Measurements from ENCODE around the gene DCXR. TPM values are rescaled to one million over a fixed set of nuclear protein-coding genes. Genes with fewer than 3 reads are reported as not detected.
A peak's percentile ranks its signal among the peaks of the same experiment; 100 is the strongest.

DCXR gene
- total and polyA plus RNA-seq, 2 donors (not counting 1 experiment from before 2014, with no cell fraction given), result 63.9 to 143 TPM

- WGBS (ENCODE audit: insufficient coverage), result 5% methylated on average over 55 of the region's 55 CpGs
- H3K27ac Mint-ChIP-seq, result no peak overlapping the region
- Histone ChIP-seq H3K9me3 (ENCODE audit: control extremely low read depth in 1 of 3, control insufficient read depth in 2 of 3, insufficient read depth in 1 of 3, low read length in 2 of 3) (no peaks in the 10 kb centered on the region), H3K4me1 (ENCODE audit: control insufficient read depth in 2 of 2, insufficient read depth in 2 of 2, low read length in 2 of 2) (peaks cover 14 to 33% of the 10 kb centered on the region in 2 donors), H3K27me3 (replicated peaks in 1 of 4; ENCODE audit: control extremely low read depth in 1 of 4, control insufficient read depth in 3 of 4, insufficient read depth in 4 of 4, low read length in 3 of 4) (peaks cover 0 to 15% (median 0%) of the 10 kb centered on the region in 4 experiments), H3K9ac (ENCODE audit: low read length) (peak overlapping the region; percentile 80), H2AFZ (ENCODE audit: insufficient read depth, low read depth, low read length, poor library complexity, severe bottlenecking) (peak overlapping the region; percentile 88), H3K27ac (ENCODE audit: low read length in 2 of 2) (no peak overlapping the region), H3K79me2 (ENCODE audit: control insufficient read depth, insufficient read depth, low read length) (peaks cover 23% of the 10 kb centered on the region), H3K36me3 (replicated peaks in 1 of 2; ENCODE audit: control extremely low read depth in 1 of 2, control insufficient read depth in 1 of 2, extremely low read depth in 1 of 2, insufficient read depth in 2 of 2, low read length in 1 of 2) (no peaks in the 10 kb centered on the region), H3K4me3 (ENCODE audit: control extremely low read depth in 1 of 5, extremely low read depth in 1 of 5, insufficient read depth in 1 of 5, low read depth in 2 of 5, low read length in 4 of 5) (peak overlapping the region; percentile 21 to 85 (median 73)), H3K4me2 (replicated peaks; ENCODE audit: low read depth, low read length, poor library complexity, severe bottlenecking) (peak overlapping the region; percentile 95), H4K20me1 (ENCODE audit: control insufficient read depth, insufficient read depth, low read length, poor library complexity, severe bottlenecking) (peaks cover 38% of the 10 kb centered on the region)
- H3K9me3 Mint-ChIP-seq (ENCODE audit: insufficient read depth), result no peaks in the 10 kb centered on the region
- no peak for DNase-seq
- H3K27me3 Mint-ChIP-seq, result no peaks in the 10 kb centered on the region
- TF ChIP-seq EZH2 (IDR thresholded peaks at IDR 0.05; ENCODE audit: borderline replicate concordance, insufficient read depth, low read depth, low read length, poor library complexity, severe bottlenecking), result no peak
- TF ChIP-seq, protein P1, sequence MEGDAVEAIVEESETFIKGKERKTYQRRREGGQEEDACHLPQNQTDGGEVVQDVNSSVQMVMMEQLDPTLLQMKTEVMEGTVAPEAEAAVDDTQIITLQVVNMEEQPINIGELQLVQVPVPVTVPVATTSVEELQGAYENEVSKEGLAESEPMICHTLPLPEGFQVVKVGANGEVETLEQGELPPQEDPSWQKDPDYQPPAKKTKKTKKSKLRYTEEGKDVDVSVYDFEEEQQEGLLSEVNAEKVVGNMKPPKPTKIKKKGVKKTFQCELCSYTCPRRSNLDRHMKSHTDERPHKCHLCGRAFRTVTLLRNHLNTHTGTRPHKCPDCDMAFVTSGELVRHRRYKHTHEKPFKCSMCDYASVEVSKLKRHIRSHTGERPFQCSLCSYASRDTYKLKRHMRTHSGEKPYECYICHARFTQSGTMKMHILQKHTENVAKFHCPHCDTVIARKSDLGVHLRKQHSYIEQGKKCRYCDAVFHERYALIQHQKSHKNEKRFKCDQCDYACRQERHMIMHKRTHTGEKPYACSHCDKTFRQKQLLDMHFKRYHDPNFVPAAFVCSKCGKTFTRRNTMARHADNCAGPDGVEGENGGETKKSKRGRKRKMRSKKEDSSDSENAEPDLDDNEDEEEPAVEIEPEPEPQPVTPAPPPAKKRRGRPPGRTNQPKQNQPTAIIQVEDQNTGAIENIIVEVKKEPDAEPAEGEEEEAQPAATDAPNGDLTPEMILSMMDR (IDR thresholded peaks at IDR 0.05), result no peak
- intact Hi-C loops (cut with micrococcal nuclease), result loop anchor here (1.0 to 2.0 kb wide), 8 partner anchors 14 to 163 kb away; partner anchors contain the start of genes ARHGDIA, ASPSCR1, DCXR and FASN
- ChIA-PET POLR2A (interaction anchor here (0.7 to 1.5 kb wide), 3 partner anchors 14 to 169 kb away, joined by 4 to 13 read pairs (median 5); partner anchors contain the start of genes ASPSCR1 and DCXR), CTCF (interaction anchor here (0.6 to 7.2 kb wide), 3 partner anchors 14 to 438 kb away, joined by 3 to 91 read pairs (median 10); partner anchors contain the start of gene DCXR)
- H3K4me1 Mint-ChIP-seq, result peaks cover 15% of the 10 kb centered on the region
- peak overlapping the region; percentile 83 for H3K4me3 Mint-ChIP-seq
- ATAC-seq (ENCODE audit: low read depth), result no peak
Observed at GRCh38 chr17:82023447-82024241, 13.9 kb downstream of the DCXR start.

All from B cell (primary cell).